Upper lobe of left lung (tissue), 6 donors: Measurements from ENCODE around the gene PARK7. TPM values are rescaled to one million over a fixed set of nuclear protein-coding genes. Genes with fewer than 3 reads are reported as not detected.
A peak's percentile ranks its signal among the peaks of the same experiment; 100 is the strongest.

Source experiments
- ATAC-seq, 2 donors: fragments of 200-7000 bp; cut with Tn5 transposase; one replicate each; pipeline ENCODE4 v1.9.1; 2022; ENCODE audit warnings: mild to moderate bottlenecking in 2 of 2, moderate library complexity in 2 of 2; ENCODE audit not compliant: low FRiP score in 2 of 2
- DNase-seq, 2 donors: peaks; one replicate each; pipeline ENCODE4 v3.0.0-alpha.2; 2019 to 2020
- H3K27ac ChIP-seq, 4 donors: fragments of 200-600 bp; sonication (generic); one replicate each; pipeline ENCODE4 v1.5.1; 2016 to 2019
- H3K27me3 ChIP-seq, 4 donors: fragments of 200-600 bp; sonication (generic); one replicate each; pipeline ENCODE4 v1.5.1; 2017 to 2019
- H3K36me3 ChIP-seq, 4 donors: fragments of 200-600 bp; sonication (generic); one replicate each; pipeline ENCODE4 v1.5.1; 2016 to 2019
- H3K4me1 ChIP-seq, 4 donors: fragments of 200-600 bp; sonication (generic); one replicate each; pipeline ENCODE4 v1.5.1; 2018 to 2019
- H3K4me3 ChIP-seq, 4 donors: fragments of 200-600 bp; sonication (generic); one replicate each; pipeline ENCODE4 v1.5.1; 2017 to 2019; ENCODE audit warnings: mild to moderate bottlenecking in 2 of 4, moderate library complexity in 1 of 4
- H3K9me3 ChIP-seq, 4 donors: fragments of 200-600 bp; sonication (generic); one replicate each; pipeline ENCODE4 v1.5.1; 2018 to 2019
- CTCF ChIP-seq, 6 experiments: fragments of 450-650 bp in 4 of 6; fragments of 200-600 bp in 2 of 6; sonication (generic) in 2 of 6; IDR thresholded peaks; one replicate each; pipeline ENCODE4 v1.5.1; 2016 to 2019; ENCODE audit warnings: antibody characterized with exemption in 6 of 6
- EP300 ChIP-seq, 4 donors: sonication (generic); formaldehyde crosslinking; IDR thresholded peaks; one replicate each; pipeline ENCODE4 v1.5.1; 2017; ENCODE audit warnings: antibody characterized with exemption in 4 of 4, control low read depth in 2 of 4
- POLR2A ChIP-seq, 4 donors: fragments of 450-650 bp; IDR thresholded peaks; one replicate each; pipeline ENCODE4 v1.5.1; 2016 to 2017; ENCODE audit warnings: antibody characterized with exemption in 4 of 4, mild to moderate bottlenecking in 2 of 4
- POLR2AphosphoS5 ChIP-seq, 2 donors: sonication (generic); formaldehyde crosslinking; IDR thresholded peaks; one replicate each; pipeline ENCODE4 v1.5.1; 2017; ENCODE audit warnings: antibody characterized with exemption in 2 of 2
- WGBS, 2 donors: methylation state at CpG; one replicate each; pipeline ENCODE4 v1.1.5; 2017 to 2018; 5-methylcytosine and 5-hydroxymethylcytosine counted together
- total RNA-seq, 6 donors: library from RNA; depleted of rRNA in 4 of 6; stranded (reverse); fragments of >200 nt in 4 of 6; gene quantifications; one replicate each; pipeline versions ENCODE4 v1.1.0 to v1.2.1, GENCODE V29; 2016 to 2021
- donor health status: DM: no; HTN: no; CAD: no; lungs with moderate emphysema.
- donor health status: DM: no; HTN: yes; CAD: no; lungs with severe emphysema.

PARK7 gene
- total RNA-seq, 6 donors from 2014 or later, result 52.4 to 217 (median 130) TPM

- WGBS, 2 donors, result 4 to 9% methylated on average over 15 to 44 of the region's 65 CpGs
- ATAC-seq (peak; percentile 99 to 100), DNase-seq (peak; percentile 98)
- Histone ChIP-seq H3K27ac (peak overlapping the region; percentile 84 to 92 (median 86)), H3K4me1 (peaks cover 0 to 8% (median 0%) of the 10 kb centered on the region in 4 donors), H3K27me3 (no peaks in the 10 kb centered on the region), H3K9me3 (no peaks in the 10 kb centered on the region), H3K36me3 (no peaks in the 10 kb centered on the region), H3K4me3 (peak overlapping the region; percentile 47 to 58 (median 54))
- TF ChIP-seq CTCF (IDR thresholded peaks at IDR 0.05), result peak in 4 of 6 experiments; percentile 11 to 22 (median 14)
- peak; percentile 89 to 92 for TF ChIP-seq POLR2AphosphoS5 (IDR thresholded peaks at IDR 0.05)
- TF ChIP-seq POLR2A (IDR thresholded peaks at IDR 0.05), result peak in 3 of 4 donors; percentile 63 to 92 (median 66)
- TF ChIP-seq EP300 (IDR thresholded peaks at IDR 0.05), result no peak
These were observed 7.5 kb upstream of the PARK7 start for GRCh38 chr1:7953850-7954609.

GRCh38 chr1:7954683-7955082 is 6.8 kb upstream of the PARK7 start:
- Histone ChIP-seq H3K4me3 (peak overlapping the region in 3 of 4 donors; percentile 51 to 58 (median 57)), H3K4me1 (peaks cover 0 to 8% (median 0%) of the 10 kb centered on the region in 4 donors), H3K27ac (peak overlapping the region; percentile 84 to 92 (median 86)), H3K36me3 (no peaks in the 10 kb centered on the region), H3K27me3 (no peaks in the 10 kb centered on the region), H3K9me3 (no peaks in the 10 kb centered on the region)
- 75 to 77% methylated on average over 7 of the region's 7 CpGs for WGBS, 2 donors
- TF ChIP-seq CTCF (IDR thresholded peaks at IDR 0.05) (no peak), POLR2A (IDR thresholded peaks at IDR 0.05) (no peak)
- ATAC-seq (no peak), DNase-seq (no peak)

GRCh38 chr1:7956218-7957032 is 5.1 kb upstream of the PARK7 start:
- no peaks in the 10 kb centered on the region for H3K27me3 ChIP-seq
- ATAC-seq (no peak), DNase-seq (peak in 1 of 2 donors; percentile 33)
- no peak overlapping the region for H3K27ac ChIP-seq
- H3K9me3 ChIP-seq, result no peaks in the 10 kb centered on the region
- H3K36me3 ChIP-seq, result no peaks in the 10 kb centered on the region
- 88% methylated on average over 5 to 10 of the region's 10 CpGs for whole genome bisulfite sequencing, 2 donors
- TF ChIP-seq POLR2AphosphoS5 (IDR thresholded peaks at IDR 0.05) (no peak), CTCF (IDR thresholded peaks at IDR 0.05) (no peak), POLR2A (IDR thresholded peaks at IDR 0.05) (no peak), EP300 (IDR thresholded peaks at IDR 0.05) (no peak)
- peaks cover 5 to 15% (median 6%) of the 10 kb centered on the region in 4 donors for H3K4me1 ChIP-seq
- no peak overlapping the region for H3K4me3 ChIP-seq

GRCh38 chr1:7960165-7960564 is 1.3 kb upstream of the PARK7 start:
- DNase-seq, result no peak
- Histone ChIP-seq H3K36me3 (peaks cover 7 to 25% (median 18%) of the 10 kb centered on the region in 4 donors), H3K9me3 (no peaks in the 10 kb centered on the region), H3K27me3 (no peaks in the 10 kb centered on the region), H3K4me1 (peaks cover 12 to 33% (median 22%) of the 10 kb centered on the region in 4 donors), H3K4me3 (peak overlapping the region in 1 of 4 donors; percentile 92), H3K27ac (peak overlapping the region in 3 of 4 donors; percentile 92 to 97 (median 97))
- ATAC-seq, result no peak
- WGBS, 2 donors, result 79 to 88% methylated on average over 2 of the region's 2 CpGs
- peak in 1 of 4 donors; percentile 11 for TF ChIP-seq POLR2A (IDR thresholded peaks at IDR 0.05)
- TF ChIP-seq EP300 (IDR thresholded peaks at IDR 0.05), result no peak

- Histone ChIP-seq H3K9me3 (no peaks in the 10 kb centered on the region), H3K4me3 (peak overlapping the region; percentile 61 to 92 (median 83)), H3K36me3 (peaks cover 9 to 31% (median 23%) of the 10 kb centered on the region in 4 donors), H3K4me1 (peaks cover 12 to 33% (median 22%) of the 10 kb centered on the region in 4 donors), H3K27ac (peak overlapping the region; percentile 92 to 97 (median 95)), H3K27me3 (no peaks in the 10 kb centered on the region)
- ATAC-seq (no peak), DNase-seq (no peak)
- TF ChIP-seq CTCF (IDR thresholded peaks at IDR 0.05) (no peak), EP300 (IDR thresholded peaks at IDR 0.05) (no peak), POLR2AphosphoS5 (IDR thresholded peaks at IDR 0.05) (no peak), POLR2A (IDR thresholded peaks at IDR 0.05) (no peak)
- WGBS, 2 donors, result 2% methylated on average over 3 of the region's 3 CpGs
These were observed 670 bp upstream of the PARK7 start for GRCh38 chr1:7960867-7961215.
